HG02885 (cell line): Measurements from ENCODE around the gene AP3B1.

Source experiments
- ATAC-seq: cut with Tn5 transposase; IDR thresholded peaks from one replicate; pipeline ENCODE4 v1.9.1; 2021; ENCODE audit warnings: mild to moderate bottlenecking; ENCODE audit not compliant: unreplicated experiment, poor library complexity

The AP3B1 gene

DNA sequence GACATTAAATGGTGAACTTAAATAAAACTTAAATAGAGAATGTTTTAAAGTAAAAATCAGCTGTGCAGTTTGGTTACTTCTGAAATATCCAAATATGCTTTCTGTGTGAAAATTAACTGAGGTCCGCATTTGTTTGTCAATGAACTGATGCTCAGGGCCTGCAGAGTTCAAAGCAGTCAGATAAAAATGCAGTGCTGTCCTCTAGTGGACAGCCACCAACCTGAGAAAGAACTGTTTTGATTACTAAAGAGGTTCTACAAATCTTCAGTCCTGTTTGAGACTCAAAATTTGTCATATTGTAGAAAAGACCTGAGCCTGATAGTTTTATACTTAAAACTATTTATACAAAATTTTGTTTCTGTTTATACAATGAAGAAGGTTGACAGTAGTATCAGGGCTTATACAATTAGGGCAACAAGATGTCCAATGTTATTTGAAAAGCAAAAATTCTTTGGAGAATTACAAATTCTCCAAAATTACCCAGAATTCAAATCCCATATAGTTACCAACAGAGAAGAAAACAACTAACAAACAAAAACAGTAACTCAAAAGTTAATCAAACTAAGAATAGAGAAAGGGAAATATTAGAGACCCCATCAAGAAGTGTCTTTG is 286.0 kb downstream of the AP3B1 start:
- no peak for ATAC-seq

DNA sequence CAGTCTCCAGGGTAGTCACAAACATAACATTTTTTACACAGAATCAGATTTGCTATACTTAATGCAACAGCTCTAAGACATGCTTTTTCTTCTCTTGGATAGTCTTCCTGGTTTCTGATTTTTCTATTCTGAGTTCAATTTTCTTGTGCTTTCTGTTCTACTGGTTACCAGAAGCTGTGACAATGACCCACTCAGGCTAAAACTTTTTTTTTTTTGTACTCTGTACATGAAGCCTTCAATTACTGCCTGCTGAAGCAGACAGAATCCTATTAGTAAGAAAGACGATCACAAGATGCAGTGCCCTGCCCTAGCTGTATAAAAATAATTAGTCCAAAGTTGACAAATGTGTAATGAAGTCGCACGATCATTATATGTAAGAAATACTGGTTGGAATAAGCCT is 287.3 kb downstream of the AP3B1 start:
- no peak for ATAC-seq

DNA sequence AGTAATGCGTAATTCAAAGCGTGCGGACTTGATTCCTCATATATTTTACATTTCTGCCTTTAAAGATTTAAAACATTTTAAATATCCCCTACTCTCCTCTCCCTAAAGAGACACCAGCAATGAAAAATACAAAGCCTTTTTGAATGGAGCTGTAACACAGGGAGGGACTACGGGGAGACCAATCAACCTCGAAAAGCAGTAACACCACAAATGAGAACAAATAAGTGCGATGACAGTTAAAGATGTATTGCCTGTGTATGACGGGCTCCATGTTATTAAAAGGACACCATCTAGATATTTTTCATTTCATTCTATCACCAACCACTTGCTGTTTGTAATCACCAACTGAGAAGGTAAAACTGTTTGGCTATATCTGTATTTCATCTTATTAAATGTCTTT is 288.0 kb downstream of the AP3B1 start:
- no peak for ATAC-seq

DNA sequence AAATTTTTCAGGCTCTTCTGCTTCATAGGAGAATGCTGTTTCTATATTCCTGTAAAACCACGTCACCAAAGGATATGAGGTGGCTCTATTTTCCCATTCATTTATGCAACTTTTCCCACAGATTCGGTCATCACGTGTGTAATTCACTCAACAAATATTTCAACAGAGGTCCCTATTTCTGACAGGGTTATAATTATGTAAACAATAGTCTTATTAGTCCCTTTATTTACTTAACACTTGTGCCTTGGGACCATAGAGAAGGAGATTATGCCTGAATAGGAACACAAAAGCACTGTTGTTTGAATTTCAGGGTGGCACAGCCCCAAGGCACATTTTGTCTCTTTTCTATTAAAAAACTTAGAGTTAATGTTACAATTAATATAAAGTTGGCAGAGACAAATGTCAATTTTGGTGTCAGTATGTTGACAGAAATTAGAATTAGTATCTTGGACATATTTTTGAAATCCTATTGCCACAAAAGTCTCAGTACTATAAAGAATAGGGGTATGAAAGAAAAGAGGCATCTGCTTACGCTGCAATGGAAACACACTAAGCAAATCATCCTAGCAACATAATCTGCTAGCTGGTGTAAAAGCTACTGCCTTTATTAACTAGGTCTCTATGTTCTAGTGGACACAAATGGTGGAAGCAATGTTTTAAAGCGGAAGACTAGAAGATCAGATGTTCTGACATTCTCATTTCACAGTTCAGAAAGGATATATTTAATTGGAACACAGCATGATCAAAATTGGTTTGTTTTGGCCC is 289.3 kb downstream of the AP3B1 start:
- no peak for ATAC-seq

DNA sequence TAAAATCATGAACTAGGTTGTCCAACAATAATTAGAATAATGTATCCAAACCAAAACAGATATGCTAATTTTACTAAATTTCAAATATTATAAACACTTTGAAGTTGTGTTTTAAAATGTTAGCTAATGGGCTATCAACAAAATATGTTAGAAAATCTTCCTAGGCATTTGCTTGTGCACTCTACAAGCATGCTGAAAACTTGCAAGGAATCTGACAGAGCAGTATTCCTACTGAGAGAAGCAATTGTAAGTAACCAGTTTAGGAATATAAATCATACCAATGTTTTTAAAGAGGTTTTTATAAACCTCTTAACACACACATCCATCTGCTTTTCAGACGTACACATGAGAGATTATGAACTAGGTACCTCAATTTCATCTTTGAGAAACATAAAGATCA is 289.9 kb downstream of the AP3B1 start:
- no peak for ATAC-seq

DNA sequence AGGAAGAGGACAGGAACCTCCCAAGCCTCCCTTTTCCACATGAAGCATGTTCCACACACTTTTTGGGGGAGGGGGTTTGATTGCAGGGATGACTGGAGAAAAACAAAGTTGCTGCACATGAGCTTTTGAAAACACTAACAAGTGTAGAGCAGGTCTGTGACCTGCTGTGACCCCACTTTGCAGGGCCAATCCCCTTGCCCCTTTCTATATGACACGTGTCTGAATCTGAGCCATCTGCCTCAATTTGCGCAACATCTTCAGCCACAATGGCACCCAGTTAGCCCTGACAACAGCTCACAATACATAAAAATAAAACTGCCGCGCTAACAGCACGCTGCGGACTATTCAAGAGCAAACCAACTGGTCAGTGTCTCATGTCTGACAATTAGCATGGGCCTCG is 290.6 kb downstream of the AP3B1 start:
- ATAC-seq: no peak

DNA sequence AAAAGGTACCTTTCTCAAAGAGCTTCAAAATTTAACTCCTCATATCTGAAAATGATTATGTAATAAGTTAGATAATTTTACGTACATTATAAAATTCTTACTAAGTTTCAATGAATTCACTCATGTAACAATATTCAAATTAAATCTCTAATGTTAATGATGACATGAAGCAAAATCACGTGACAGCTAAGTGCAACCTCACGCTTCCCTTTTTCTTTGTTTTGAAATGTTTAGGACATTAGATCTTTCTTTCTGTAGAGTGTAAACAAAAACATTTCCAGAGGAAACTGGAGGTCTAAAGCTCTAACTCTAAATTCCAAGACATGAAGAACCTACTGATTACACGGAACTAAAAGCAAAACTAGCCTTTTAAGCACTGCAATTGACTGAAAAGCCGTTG is 291.0 kb downstream of the AP3B1 start:
- ATAC-seq: no peak

DNA sequence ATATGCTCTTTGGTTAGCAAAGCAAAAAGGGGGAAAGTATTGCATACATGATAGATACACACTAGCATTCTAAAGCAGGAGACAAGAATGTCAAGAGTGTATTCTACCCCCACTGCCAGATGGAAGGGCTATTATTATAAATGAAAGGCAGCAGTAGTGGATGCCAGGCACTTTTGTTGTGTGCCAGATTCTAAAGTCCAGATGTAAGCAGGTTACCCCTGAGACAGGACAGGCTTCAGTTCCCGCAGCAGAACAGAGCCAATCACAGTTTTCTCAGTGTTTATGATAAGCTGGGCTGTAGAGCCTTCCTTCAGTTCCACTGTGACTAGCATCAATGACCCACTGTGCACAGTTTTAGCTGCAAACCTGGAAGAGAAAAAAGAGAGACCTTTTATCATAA is 291.8 kb downstream of the AP3B1 start:
- ATAC-seq: no peak

DNA sequence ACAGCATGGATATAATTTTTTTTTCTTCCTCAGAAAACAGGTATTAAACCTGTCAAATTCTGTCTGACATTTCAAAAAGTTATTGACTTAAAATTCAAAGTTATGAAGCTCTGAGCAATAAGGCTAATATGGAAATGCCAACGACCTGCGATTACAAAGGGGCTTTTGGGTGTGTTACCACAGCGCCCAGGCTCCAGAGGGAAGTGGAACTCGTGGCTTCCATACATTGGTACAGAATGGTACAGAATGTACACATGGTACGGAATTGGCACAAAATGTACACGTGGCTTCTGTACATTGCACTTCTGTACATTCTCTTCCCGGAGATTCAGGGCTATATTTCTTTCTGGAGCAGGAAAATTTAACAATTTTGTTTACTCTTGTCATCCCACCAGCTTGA is 293.3 kb downstream of the AP3B1 start:
- no peak for ATAC-seq

DNA sequence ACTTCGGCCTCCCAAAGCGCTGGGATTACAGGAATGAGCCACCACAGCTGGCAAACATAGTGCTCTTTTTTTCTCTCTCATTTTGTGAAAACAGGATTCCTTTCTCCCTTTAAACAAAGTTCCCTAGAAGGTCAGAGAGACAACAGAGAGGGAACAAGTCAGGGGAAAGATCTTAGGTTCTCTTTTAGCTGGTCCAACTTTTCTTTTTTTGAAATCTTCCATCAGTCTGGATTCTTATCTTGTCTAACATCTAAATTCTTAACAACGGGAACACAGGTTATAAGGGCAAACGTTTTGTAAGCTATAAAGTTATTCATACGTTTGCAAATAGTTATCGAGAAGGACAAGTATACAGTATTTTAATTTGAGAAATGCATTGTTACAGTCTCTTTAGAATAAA is 294.3 kb downstream of the AP3B1 start:
- no peak for ATAC-seq

DNA sequence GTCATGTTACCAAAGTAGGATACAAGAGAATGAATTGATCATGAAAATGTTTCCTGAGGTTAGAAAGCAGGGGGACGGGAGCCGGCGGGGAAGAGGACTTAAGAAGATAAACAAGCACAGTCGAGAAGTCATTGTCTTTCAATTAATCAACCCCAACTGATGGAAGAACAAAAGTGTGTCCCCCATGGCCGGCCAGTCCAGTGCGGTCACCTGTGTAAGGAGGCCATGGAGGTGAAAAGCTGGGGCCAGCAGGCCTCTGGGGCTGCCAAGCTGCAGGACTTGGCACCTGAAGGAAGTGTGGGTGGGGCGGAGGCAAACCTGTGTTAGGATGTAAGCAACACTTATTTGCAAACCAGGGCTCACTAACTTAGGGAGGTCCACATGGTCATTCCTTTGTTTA is 295.1 kb downstream of the AP3B1 start:
- no peak for ATAC-seq

DNA sequence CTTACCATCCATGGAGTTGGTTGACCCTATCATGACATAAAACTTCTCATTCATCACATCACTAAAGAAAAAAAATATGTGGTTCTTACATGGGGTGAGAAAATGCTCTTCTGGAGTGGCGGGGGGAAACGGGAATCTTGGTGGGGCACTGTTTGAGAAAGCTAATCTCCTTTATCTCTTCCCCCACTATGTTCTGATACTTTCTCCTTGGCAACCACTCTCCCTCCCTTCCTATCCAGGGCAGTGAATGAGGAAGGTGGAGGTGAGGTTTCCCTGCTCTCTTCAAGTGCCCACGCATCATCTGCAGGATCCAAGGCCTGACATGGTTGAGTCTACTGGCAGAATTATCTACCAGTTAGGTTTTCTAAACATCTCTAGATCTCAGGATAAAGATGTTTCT is 297.6 kb downstream of the AP3B1 start:
- ATAC-seq: no peak

DNA sequence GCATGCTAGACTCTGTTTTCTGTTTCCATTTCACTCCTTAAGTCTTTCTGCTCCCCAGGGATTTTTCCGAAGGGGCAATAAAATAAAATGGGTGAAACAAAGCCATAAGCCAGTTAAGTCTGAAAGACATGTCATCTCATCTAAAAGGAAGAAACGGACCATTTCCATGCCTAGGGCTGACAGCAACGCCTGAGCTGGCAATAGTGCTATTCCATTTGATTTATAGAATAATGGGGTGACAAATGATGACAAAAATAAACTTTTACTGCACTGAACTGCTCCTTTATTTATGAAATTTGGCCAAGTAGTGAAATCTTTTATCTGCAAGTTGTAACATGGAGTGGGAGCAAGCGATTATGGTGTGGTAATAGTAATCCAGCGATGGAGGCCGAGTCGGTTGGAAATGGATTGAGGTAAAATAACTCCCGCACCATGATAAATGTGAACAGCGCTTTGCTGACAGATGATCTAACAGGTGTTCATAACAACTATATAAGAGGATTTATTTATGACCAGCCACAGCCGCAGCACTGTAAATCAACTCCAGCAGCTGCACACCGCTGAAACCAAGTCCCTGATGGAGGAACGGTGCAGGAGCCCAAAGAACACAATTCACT is 298.6 kb downstream of the AP3B1 start:
- ATAC-seq: no peak

DNA sequence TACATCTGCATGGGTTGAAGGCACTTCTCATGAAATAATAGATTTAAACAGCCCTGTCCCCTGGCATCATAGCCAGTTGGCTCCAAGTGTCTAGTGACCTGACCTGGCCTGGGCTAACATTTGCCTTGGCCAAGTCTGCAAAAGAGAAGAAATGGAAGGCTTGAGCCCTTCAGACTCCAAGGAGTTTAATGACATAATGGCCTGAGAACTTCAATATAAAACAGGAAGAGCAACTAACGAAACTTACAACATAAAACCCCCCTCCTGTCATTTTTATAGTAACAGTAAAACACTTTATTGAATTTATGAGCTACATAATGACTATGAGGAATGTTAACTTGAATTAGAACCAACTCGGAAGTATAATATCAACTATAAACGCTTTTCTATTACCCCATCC is 299.6 kb downstream of the AP3B1 start:
- no peak for ATAC-seq

DNA sequence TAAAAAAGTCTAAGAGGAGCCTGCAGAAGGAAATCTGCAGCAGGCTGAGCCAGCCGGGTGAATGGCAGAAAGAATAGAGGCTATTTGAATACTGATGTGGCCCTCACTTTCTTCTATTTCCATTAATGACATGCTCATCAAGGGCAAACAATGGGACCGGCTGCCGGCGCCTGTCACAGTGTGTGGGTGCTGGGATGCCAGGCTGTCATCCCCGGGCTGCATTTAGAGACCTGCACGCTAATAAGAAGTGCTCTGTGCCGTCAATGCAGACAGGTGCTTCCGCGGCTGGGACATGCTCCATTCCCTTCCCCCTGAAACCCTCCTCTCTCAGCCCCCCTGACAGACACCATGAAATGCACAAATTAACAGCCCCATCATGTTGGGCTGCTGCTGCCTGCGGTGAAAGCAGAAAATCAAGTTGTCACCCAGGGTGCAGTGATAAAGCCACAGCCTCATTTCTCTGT is 300.6 kb downstream of the AP3B1 start:
- no peak for ATAC-seq

DNA sequence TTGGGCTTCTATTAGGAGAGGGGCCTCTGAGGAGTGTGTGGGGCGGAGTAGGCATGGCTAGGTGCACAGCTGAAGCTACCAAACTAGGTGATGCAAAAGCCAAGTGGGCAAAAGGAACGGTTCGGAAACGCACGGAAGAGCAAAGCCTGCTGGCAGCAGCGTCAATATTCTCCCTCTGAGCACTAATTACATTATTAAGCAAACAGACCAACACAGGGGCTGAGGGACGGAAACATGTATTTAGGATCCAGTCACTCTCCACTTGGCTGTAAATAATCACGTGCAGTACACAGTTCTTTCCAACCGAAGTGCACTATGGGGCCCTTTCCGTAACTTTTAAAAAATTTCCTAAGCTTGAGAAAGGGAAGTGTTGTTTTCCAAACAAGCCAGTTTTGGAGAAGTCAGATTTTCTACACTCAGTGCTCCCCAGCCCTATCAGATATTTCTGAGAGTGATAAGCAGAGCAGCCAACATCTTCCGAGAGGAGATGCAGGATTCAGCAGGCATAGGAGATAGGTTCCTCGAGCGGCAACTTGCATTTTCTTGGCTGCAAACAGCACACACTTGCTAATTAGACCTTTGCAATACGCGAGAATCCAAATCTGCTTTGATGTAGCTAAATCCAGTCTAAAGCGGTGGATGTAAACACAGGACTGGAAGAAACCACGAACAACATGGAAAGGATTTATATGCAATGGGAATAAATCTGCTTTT is 301.2 kb downstream of the AP3B1 start:
- no peak for ATAC-seq

DNA sequence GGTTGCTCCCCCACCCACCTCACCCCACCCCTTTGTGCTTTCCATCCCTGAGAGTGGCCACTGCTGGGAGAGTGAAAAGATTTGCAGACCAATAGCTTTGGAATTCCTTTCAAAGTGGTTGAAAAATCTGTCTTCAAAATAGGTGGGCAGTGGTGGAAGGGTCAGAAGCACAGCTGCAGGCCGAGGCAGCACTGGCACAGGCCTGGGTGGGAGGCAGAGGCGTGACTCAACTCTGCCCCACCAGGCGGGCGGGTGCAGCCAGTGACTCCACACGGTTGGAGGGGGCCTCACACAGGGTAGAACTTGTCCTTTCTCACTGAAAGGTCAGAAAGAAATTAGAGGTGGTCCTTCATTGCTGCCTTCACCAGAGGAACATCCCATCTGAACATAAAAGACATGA is 303.4 kb downstream of the AP3B1 start:
- ATAC-seq: no peak

DNA sequence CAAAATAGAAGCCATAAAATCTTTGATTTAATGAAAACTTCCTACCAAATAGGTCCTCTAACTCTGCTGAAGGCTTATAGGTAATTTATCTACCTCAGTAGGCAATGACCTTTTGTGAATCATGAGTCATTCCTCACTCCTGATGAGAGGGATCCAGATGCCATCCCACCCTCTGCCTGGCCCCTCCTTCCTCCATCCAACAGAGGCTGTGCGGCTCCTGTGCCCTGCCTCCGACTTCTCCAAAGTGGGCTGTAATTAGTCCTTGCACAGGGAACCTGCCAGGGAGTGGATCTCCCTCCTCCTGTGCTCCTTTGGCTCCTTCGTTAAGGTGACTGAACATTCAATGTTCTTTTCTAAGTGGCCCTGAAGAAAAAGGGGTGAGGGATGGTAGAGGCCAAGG is 304.5 kb downstream of the AP3B1 start:
- ATAC-seq: no peak

DNA sequence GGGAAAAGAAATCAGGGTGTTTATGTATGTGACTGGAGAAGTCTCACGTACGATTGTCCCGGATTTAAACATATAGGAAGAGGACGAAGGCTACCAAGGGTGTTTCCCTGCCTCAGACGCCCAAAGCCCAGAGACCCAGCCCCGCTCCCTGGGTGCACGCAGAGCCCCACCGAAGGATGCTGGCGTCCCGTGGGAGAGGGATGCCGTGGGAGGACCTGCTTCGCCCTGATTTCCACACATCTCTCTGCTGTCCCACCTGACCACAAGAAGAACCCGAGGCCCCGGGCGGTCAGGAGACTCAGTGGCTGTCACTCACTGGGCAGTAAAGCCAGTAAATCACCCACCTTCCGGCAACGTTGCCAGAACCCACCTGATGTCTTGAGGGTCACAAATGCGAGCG is 306.5 kb downstream of the AP3B1 start:
- no peak for ATAC-seq

DNA sequence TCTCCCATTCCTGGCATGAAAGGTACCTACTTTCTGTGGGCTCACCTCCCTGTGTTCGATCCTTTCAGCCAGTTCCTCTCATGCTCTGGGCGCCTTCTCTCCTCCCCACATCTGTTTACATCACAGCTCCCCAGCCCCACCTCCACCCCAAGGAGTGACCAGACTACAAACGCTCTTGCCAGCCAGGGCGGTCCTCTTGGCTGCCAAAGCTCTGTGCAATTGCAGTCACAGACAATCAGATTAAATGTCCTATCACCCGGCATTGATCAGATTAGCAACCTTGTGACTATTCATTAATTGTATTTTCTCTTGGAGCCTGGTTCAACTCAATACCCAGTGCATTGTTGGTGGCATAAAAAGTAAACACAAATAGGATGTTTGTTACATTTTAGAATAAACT is 307.2 kb downstream of the AP3B1 start:
- ATAC-seq: no peak

DNA sequence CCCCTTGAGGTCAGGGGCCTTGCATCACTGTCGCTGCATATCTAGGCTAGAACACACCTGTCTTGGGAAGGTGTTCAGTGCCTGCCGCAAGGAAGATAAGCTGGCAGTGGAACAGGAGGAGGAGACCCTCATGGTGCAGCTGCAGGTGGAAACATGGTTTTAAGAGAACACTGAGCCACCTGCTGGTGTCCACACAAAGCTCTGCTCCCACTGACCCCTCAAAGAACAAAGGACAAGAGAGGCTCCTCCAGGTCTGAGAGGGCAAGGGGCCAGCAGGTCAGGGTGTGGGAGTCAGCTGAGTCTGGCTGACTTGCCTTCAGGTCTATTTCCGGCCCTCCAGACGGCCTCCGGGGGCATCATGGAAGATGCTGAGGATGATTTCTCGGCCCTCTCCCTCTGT is 308.2 kb downstream of the AP3B1 start:
- no peak for ATAC-seq
